ENCODE measurements around the gene QKI.

Gene QKI

DNA sequence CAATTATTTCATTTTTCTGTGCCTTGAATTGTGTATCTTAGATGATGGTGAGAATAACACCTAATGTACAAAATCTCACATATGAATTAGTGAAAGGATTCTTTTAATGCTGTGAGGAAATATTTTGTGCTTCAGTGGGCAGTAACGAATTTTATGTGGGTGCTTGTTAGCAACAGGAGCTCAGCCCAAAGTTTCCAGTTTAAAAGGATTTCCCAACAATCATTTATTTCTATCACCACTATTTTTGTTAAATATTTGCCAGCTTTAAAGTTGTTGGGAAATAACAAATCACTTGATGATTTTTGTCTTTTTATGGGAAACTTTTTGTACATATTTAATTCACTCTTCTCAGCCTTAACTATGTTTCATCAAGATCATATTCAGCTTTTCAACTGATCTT, 111.8 kb downstream of the QKI start:
- TF ChIP-seq, protein P1, sequence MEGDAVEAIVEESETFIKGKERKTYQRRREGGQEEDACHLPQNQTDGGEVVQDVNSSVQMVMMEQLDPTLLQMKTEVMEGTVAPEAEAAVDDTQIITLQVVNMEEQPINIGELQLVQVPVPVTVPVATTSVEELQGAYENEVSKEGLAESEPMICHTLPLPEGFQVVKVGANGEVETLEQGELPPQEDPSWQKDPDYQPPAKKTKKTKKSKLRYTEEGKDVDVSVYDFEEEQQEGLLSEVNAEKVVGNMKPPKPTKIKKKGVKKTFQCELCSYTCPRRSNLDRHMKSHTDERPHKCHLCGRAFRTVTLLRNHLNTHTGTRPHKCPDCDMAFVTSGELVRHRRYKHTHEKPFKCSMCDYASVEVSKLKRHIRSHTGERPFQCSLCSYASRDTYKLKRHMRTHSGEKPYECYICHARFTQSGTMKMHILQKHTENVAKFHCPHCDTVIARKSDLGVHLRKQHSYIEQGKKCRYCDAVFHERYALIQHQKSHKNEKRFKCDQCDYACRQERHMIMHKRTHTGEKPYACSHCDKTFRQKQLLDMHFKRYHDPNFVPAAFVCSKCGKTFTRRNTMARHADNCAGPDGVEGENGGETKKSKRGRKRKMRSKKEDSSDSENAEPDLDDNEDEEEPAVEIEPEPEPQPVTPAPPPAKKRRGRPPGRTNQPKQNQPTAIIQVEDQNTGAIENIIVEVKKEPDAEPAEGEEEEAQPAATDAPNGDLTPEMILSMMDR (IDR thresholded peaks at IDR 0.05; ENCODE audit: control insufficient read depth, insufficient read depth, low read depth, low read length, missing control alignments), result no peak
- DNase-seq (ENCODE audit: low read depth), result no peak
- no peak overlapping the region for H3K4me3 ChIP-seq (ENCODE audit: control insufficient read depth, low read depth, low read length)

DNA sequence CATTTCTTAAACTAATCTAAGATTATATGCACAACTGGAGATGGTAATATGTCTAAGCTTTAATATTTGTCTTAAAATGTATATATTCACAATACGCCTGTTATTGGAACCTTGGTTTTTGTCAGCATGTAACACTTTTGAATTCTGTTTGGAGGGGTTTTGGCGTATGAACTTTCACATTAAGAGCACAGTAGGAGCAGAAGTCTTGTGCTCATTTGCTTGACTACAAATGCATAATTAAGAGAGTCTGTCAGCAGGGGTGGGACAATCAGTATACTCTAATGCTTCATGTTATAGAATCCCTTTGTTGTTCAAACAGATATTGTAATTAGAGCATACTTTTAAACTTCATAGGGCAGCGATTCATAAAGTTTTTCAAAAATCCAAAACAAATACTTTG, 112.8 kb downstream of the QKI start:
- H3K4me3 ChIP-seq (ENCODE audit: control insufficient read depth, low read depth, low read length), result no peak overlapping the region
- no peak for DNase-seq (ENCODE audit: low read depth)
- TF ChIP-seq, protein P1 (IDR thresholded peaks at IDR 0.05; ENCODE audit: control insufficient read depth, insufficient read depth, low read depth, low read length, missing control alignments), result no peak

DNA sequence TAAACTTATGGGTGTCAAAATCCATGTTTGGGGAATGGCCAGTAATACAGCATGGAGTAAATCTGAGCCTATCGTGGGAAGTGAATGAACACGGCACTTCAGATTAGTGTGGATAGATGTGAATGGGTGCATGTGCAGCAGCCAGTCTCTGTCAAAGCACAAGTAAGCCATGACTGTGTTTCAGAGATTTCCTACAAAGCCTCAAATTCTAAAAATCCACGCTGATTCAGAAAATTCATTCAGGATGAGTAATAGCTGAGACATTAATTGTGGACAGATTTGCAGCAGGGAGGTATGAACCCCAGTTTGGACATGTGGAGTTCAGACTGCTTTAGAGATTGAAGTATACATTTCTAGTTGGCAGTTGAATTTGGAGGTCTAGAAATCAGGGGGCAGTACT, 115.1 kb downstream of the QKI start:
- TF ChIP-seq, protein P1 (IDR thresholded peaks at IDR 0.05; ENCODE audit: control insufficient read depth, insufficient read depth, low read depth, low read length, missing control alignments), result no peak
- DNase-seq (ENCODE audit: low read depth), result peak; percentile 51
- H3K4me3 ChIP-seq (ENCODE audit: control insufficient read depth, low read depth, low read length), result no peak overlapping the region

DNA sequence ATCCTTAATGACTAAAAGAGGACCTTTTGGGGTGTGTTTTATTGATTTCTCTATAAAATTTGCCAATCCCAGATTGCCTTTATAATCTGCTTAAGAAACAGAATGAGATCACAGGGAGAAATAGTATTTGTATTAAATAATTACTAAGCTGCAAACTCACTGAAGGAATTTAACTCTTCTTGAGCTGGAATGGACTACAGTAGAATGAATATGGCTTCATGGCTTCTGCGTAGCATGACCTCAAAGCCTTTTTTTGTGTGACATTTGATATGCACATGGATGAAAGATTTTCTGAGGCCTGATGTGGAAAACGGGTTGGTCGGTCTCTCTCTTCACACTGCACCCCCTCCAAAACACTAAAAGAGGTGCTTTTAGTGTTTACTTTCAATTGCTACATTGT, 115.9 kb downstream of the QKI start:
- TF ChIP-seq, protein P1 (IDR thresholded peaks at IDR 0.05; ENCODE audit: control insufficient read depth, insufficient read depth, low read depth, low read length, missing control alignments), result no peak
- H3K4me3 ChIP-seq (ENCODE audit: control insufficient read depth, low read depth, low read length), result no peak overlapping the region
- DNase-seq (ENCODE audit: low read depth), result no peak

DNA sequence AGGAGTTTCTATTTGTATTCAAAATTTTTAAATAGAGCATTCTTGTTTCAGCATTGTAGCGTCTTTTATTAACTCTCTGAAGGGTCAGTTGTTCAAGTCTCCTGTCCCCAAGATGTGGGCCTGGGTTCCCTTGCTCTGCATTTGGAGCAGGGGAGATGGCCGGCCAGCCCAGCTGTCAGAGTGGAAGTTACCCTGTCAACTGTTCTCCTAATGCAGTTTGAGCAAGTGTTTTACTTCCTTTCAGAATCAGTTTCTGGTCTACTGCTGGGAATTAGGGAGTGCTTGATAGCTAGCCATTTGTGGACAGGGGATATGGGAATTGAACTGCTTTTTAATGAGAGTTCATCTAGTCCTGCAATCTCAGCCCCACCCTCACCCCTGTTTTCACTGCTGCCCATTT, 116.6 kb downstream of the QKI start:
- TF ChIP-seq, protein P1 (IDR thresholded peaks at IDR 0.05; ENCODE audit: control insufficient read depth, insufficient read depth, low read depth, low read length, missing control alignments), result no peak
- H3K4me3 ChIP-seq (ENCODE audit: control insufficient read depth, low read depth, low read length), result no peak overlapping the region
- no peak for DNase-seq (ENCODE audit: low read depth)

DNA sequence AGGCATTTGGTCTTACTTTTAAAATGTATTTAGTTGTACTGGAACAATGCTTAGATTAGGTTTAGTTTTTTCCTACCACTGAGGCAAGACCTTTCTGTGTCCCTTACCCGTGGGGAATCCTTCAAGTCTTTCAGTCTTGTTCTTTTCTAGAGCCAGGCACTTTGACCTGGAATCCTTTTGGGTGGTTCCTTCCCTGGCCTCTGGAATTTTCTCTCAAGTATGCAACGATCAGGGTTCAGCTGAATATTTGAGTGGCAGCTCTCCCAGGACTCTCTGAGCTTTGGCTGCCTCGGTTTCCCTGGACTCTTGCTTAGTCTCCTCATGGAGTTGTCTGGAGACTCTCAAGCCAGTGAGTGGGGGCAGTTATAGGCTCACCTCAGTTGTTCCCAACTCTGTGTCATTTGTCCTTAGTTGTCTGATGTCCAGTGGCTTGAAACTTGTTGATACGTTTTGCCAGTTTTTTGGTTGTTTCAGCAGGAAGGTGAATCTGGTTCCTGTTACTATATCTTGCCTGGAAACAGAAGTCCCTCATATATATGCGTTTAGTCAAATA, 118.1 kb downstream of the QKI start:
- no peak for DNase-seq (ENCODE audit: low read depth)
- H3K4me3 ChIP-seq (ENCODE audit: control insufficient read depth, low read depth, low read length), result no peak overlapping the region
- TF ChIP-seq, protein P1 (IDR thresholded peaks at IDR 0.05; ENCODE audit: control insufficient read depth, insufficient read depth, low read depth, low read length, missing control alignments), result no peak

DNA sequence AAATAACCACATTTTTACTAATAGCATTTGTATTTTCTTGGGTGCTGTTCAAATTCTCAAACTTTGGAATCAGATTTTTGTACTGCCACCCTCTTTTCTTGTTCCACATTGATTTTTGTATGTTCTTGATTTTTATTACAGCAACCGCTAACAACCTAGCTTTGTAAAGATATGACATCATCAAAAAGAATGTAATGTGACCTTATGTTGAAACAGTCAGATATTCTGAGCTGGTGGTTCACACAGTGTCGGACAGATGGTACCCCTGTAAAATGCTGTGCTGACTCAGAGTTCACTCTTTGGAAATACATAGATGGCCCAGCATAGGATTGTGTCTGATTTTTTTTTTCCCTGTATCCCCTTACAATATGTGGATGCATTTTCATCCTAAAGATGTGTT, 118.9 kb downstream of the QKI start:
- peak; percentile 71 for DNase-seq (ENCODE audit: low read depth)
- TF ChIP-seq, protein P1 (IDR thresholded peaks at IDR 0.05; ENCODE audit: control insufficient read depth, insufficient read depth, low read depth, low read length, missing control alignments), result no peak
- no peak overlapping the region for H3K4me3 ChIP-seq (ENCODE audit: control insufficient read depth, low read depth, low read length)

Data from AG09309 (cell line).